Liver (tissue), 9 donors: ENCODE data around the gene C4orf54. TPM values are rescaled to one million over a fixed set of nuclear protein-coding genes. Genes with fewer than 3 reads are reported as not detected.
A peak's percentile ranks its signal among the peaks of the same experiment; 100 is the strongest.

Experiments
- DNase-seq: peaks from one replicate; pipeline ENCODE4 v3.0.0-alpha.2; 2017; ENCODE audit warnings: low spot score
- H3K27ac ChIP-seq, 2 donors: one replicate each; pipeline ENCODE4 v1.7.0; 2013; ENCODE audit warnings: inconsistent platforms in 2 of 2, low read length in 2 of 2, control low read depth in 1 of 2, low read depth in 1 of 2, mild to moderate bottlenecking in 1 of 2
- H3K27me3 ChIP-seq, 4 donors: one replicate each; pipeline versions ENCODE4 v1.6.1 to v1.7.0; 2013; ENCODE audit warnings: low read length in 3 of 4, inconsistent platforms in 1 of 4, mild to moderate bottlenecking in 1 of 4, moderate library complexity in 1 of 4; ENCODE audit not compliant: control insufficient read depth in 4 of 4, insufficient read depth in 4 of 4
- H3K36me3 ChIP-seq, 4 donors: one replicate each; pipeline versions ENCODE4 v1.6.1 to v1.7.0; 2013; ENCODE audit warnings: low read length in 3 of 4, mild to moderate bottlenecking in 3 of 4, low read depth in 1 of 4, moderate library complexity in 1 of 4; ENCODE audit not compliant: control insufficient read depth in 4 of 4, insufficient read depth in 3 of 4
- H3K4me1 ChIP-seq, 4 donors: one replicate each; pipeline versions ENCODE4 v1.6.1 to v1.7.0; 2013; ENCODE audit warnings: low read length in 3 of 4, mild to moderate bottlenecking in 3 of 4, moderate library complexity in 1 of 4; ENCODE audit not compliant: control insufficient read depth in 4 of 4, insufficient read depth in 4 of 4
- H3K4me3 ChIP-seq, 3 donors: one replicate each; pipeline versions ENCODE4 v1.6.1 to v1.7.0; 2013; ENCODE audit warnings: low read length in 3 of 3, control low read depth in 1 of 3, low read depth in 1 of 3, mild to moderate bottlenecking in 1 of 3
- H3K9ac ChIP-seq, 2 donors: one replicate each; pipeline ENCODE4 v1.7.0; 2013; ENCODE audit warnings: low read length in 2 of 2, mild to moderate bottlenecking in 2 of 2, moderate library complexity in 2 of 2, control low read depth in 1 of 2, low read depth in 1 of 2
- H3K9me3 ChIP-seq, 4 donors: one replicate each; pipeline versions ENCODE4 v1.6.1 to v1.7.0; 2013; ENCODE audit warnings: low read length in 3 of 4; ENCODE audit not compliant: control insufficient read depth in 4 of 4
- CTCF ChIP-seq: fragments of 150-350 bp; IDR thresholded peaks from 2 replicates; pipeline ENCODE4 v1.5.1; 2017; ENCODE audit warnings: improper control_type of control experiment, low read depth, low read length; ENCODE audit not compliant: missing input control
- EGR1 ChIP-seq, 2 donors: IDR thresholded peaks; 2 replicates each; pipeline ENCODE4 v1.6.1; 2016 to 2018; ENCODE audit warnings: antibody characterized with exemption in 2 of 2, low read depth in 2 of 2
- FOXA1 ChIP-seq: IDR thresholded peaks from 2 replicates; pipeline ENCODE4 v1.6.1; 2016; ENCODE audit warnings: antibody characterized with exemption
- FOXA2 ChIP-seq: IDR thresholded peaks from 2 replicates; pipeline ENCODE4 v1.6.1; 2016; ENCODE audit warnings: antibody characterized with exemption
- GABPA ChIP-seq, 2 donors: IDR thresholded peaks in 1 of 2; conservative IDR thresholded peaks in 1 of 2; 2 replicates each; pipeline ENCODE4 v1.6.1; 2016; ENCODE audit warnings: antibody characterized with exemption in 2 of 2, mild to moderate bottlenecking in 1 of 2, moderate library complexity in 1 of 2
- HNF4A ChIP-seq, 2 donors: conservative IDR thresholded peaks; 2 replicates each; pipeline ENCODE4 v1.6.1; 2016; ENCODE audit warnings: antibody characterized with exemption in 2 of 2, mild to moderate bottlenecking in 2 of 2
- HNF4G ChIP-seq: IDR thresholded peaks from 2 replicates; pipeline ENCODE4 v1.6.1; 2016; ENCODE audit warnings: antibody characterized with exemption
- NR2F2 ChIP-seq: IDR thresholded peaks from 2 replicates; pipeline ENCODE4 v1.6.1; 2016; ENCODE audit warnings: antibody characterized with exemption
- RXRA ChIP-seq, 2 donors: IDR thresholded peaks; 2 replicates each; pipeline ENCODE4 v1.6.1; 2017 to 2018; ENCODE audit warnings: antibody characterized with exemption in 2 of 2, mild to moderate bottlenecking in 1 of 2
- WGBS: extraction: QIAGEN DNeasy Blood & Tissue Kit; methylation state at CpG from one replicate; pipeline ENCODE4 v1.1.7; 2013; 5-methylcytosine and 5-hydroxymethylcytosine counted together
- polyA plus RNA-seq, 2 donors: library from polyadenylated mRNA; stranded (reverse) in 1 of 2; unstranded in 1 of 2; fragments of 200-250 nt in 1 of 2; fragments of >200 nt in 1 of 2; fragmentation: Nextera tagmentation in 1 of 2; extraction: Ambion mirVana in 1 of 2; gene quantifications; one replicate each; pipeline versions ENCODE4 v1.2.1 to v1.2.3, GENCODE V29; 2013 to 2015
- total RNA-seq, 2 donors: library from RNA; depleted of rRNA; stranded (reverse); fragments of >200 nt; gene quantifications; one replicate each; pipeline ENCODE4 v1.2.3, GENCODE V29; 2014
- TF ChIP-seq, protein P1 (sequence below): IDR thresholded peaks from 2 replicates; pipeline ENCODE4 v1.6.1; 2016; ENCODE audit warnings: antibody characterized with exemption
- TF ChIP-seq, protein P2 (sequence below): IDR thresholded peaks from 2 replicates; pipeline ENCODE4 v1.6.1; 2016; ENCODE audit warnings: antibody characterized with exemption
- TF ChIP-seq, protein P3 (sequence below): IDR thresholded peaks from 2 replicates; pipeline ENCODE4 v1.6.1; 2016; ENCODE audit warnings: antibody characterized with exemption, mild to moderate bottlenecking
- donor health status: healthy.
- donor health status: healthy.
- donor health status: healthy.
- donor health status: healthy.
- donor health status: healthy.

The C4orf54 gene
- total and polyA plus RNA-seq, 4 donors, result under 0.01 TPM; not detected in 3

GRCh38 chr4:99664716-99665115, 7.1 kb upstream of the C4orf54 start:
- Histone ChIP-seq H3K27me3 (no peaks in the 10 kb centered on the region), H3K27ac (no peak overlapping the region), H3K4me3 (no peak overlapping the region), H3K4me1 (no peaks in the 10 kb centered on the region), H3K9ac (no peak overlapping the region), H3K36me3 (no peaks in the 10 kb centered on the region), H3K9me3 (no peaks in the 10 kb centered on the region)
- TF ChIP-seq, protein P1, sequence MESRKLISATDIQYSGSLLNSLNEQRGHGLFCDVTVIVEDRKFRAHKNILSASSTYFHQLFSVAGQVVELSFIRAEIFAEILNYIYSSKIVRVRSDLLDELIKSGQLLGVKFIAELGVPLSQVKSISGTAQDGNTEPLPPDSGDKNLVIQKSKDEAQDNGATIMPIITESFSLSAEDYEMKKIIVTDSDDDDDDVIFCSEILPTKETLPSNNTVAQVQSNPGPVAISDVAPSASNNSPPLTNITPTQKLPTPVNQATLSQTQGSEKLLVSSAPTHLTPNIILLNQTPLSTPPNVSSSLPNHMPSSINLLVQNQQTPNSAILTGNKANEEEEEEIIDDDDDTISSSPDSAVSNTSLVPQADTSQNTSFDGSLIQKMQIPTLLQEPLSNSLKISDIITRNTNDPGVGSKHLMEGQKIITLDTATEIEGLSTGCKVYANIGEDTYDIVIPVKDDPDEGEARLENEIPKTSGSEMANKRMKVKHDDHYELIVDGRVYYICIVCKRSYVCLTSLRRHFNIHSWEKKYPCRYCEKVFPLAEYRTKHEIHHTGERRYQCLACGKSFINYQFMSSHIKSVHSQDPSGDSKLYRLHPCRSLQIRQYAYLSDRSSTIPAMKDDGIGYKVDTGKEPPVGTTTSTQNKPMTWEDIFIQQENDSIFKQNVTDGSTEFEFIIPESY, result no peak
- TF ChIP-seq GABPA (IDR thresholded peaks at IDR 0.05 in 1 of 2, conservative IDR thresholded peaks at IDR 0.05 in 1 of 2) (no peak), NR2F2 (peak; percentile 29), HNF4G (no peak), FOXA2 (no peak)
- TF ChIP-seq, protein P2, sequence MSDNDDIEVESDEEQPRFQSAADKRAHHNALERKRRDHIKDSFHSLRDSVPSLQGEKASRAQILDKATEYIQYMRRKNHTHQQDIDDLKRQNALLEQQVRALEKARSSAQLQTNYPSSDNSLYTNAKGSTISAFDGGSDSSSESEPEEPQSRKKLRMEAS, result no peak
- no peak for DNase-seq

DNA sequence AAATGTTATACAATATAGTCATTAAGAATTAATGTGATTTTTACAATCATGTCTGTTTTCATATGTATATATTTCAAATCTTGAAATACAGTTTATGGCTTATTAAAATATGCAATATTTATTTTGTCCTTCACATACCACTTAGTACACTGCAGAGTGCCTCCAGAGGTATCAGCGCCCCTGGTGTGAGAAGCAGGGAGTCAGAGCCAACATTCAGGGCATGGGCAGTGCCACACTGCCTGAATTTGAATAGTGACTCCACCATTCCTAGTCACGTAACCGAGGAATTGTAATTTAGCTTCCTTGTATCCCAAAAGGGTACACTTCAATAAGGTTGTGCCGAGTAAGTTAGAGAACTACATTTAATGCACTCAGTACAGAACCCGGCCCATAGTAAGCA, 4.3 kb upstream of the C4orf54 start:
- Histone ChIP-seq H3K9me3 (no peaks in the 10 kb centered on the region), H3K4me1 (no peaks in the 10 kb centered on the region), H3K9ac (no peak overlapping the region), H3K27me3 (no peaks in the 10 kb centered on the region), H3K4me3 (no peak overlapping the region), H3K27ac (no peak overlapping the region), H3K36me3 (no peaks in the 10 kb centered on the region)
- 89% methylated on average over 5 of the region's 5 CpGs for WGBS
- no peak for TF ChIP-seq EGR1 (IDR thresholded peaks at IDR 0.05; ENCODE audit: low read depth in 2 of 2)
- TF ChIP-seq NR2F2, result no peak
- TF ChIP-seq FOXA1, result no peak
- TF ChIP-seq, protein P2, result no peak
- no peak for TF ChIP-seq GABPA (IDR thresholded peaks at IDR 0.05 in 1 of 2, conservative IDR thresholded peaks at IDR 0.05 in 1 of 2)
- TF ChIP-seq CTCF, result no peak
- no peak for DNase-seq

GRCh38 chr4:99658666-99659065, 1.0 kb upstream of the C4orf54 start:
- no peak for DNase-seq
- Histone ChIP-seq H3K4me3 (no peak overlapping the region), H3K27ac (no peak overlapping the region), H3K27me3 (no peaks in the 10 kb centered on the region), H3K36me3 (no peaks in the 10 kb centered on the region), H3K9ac (no peak overlapping the region), H3K9me3 (no peaks in the 10 kb centered on the region), H3K4me1 (no peaks in the 10 kb centered on the region)
- no peak for TF ChIP-seq GABPA (IDR thresholded peaks at IDR 0.05 in 1 of 2, conservative IDR thresholded peaks at IDR 0.05 in 1 of 2)
- TF ChIP-seq, protein P3, sequence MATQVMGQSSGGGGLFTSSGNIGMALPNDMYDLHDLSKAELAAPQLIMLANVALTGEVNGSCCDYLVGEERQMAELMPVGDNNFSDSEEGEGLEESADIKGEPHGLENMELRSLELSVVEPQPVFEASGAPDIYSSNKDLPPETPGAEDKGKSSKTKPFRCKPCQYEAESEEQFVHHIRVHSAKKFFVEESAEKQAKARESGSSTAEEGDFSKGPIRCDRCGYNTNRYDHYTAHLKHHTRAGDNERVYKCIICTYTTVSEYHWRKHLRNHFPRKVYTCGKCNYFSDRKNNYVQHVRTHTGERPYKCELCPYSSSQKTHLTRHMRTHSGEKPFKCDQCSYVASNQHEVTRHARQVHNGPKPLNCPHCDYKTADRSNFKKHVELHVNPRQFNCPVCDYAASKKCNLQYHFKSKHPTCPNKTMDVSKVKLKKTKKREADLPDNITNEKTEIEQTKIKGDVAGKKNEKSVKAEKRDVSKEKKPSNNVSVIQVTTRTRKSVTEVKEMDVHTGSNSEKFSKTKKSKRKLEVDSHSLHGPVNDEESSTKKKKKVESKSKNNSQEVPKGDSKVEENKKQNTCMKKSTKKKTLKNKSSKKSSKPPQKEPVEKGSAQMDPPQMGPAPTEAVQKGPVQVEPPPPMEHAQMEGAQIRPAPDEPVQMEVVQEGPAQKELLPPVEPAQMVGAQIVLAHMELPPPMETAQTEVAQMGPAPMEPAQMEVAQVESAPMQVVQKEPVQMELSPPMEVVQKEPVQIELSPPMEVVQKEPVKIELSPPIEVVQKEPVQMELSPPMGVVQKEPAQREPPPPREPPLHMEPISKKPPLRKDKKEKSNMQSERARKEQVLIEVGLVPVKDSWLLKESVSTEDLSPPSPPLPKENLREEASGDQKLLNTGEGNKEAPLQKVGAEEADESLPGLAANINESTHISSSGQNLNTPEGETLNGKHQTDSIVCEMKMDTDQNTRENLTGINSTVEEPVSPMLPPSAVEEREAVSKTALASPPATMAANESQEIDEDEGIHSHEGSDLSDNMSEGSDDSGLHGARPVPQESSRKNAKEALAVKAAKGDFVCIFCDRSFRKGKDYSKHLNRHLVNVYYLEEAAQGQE, result no peak
- TF ChIP-seq HNF4A (conservative IDR thresholded peaks at IDR 0.05), result no peak
- no peak for TF ChIP-seq RXRA (IDR thresholded peaks at IDR 0.05)
- 92% methylated on average over 4 of the region's 4 CpGs for WGBS
